RWPE1 (cell line): ENCODE results near the gene TTC23L.

Experiments used
- CTCF ChIA-PET: fragments of 350-600 bp; sonication (Branson Sonifier 250); formaldehyde crosslinking; extraction: SDS; loops from one replicate; lab custom pipeline; 2021; lab: Yijun Ruan, JAX
- POLR2A ChIA-PET: fragments of 400-600 bp; formaldehyde crosslinking; extraction: SDS; loops from one replicate; lab custom pipeline; 2020; ENCODE audit warnings: antibody characterized with exemption; ENCODE audit not compliant: low non-redundant PET; lab: Yijun Ruan, JAX
- DNase-seq: peaks from one replicate; pipeline ENCODE4 v3.0.0; 2012; ENCODE audit warnings: low spot score
- H3K27ac ChIP-seq: fragments of 450-650 bp; 2 replicates; pipeline ENCODE4 v1.5.1; 2017
- TF ChIP-seq, protein P1 (sequence below): fragments of 450-650 bp; conservative IDR thresholded peaks from 2 replicates; pipeline ENCODE4 v1.5.1; 2017; ENCODE audit warnings: low read depth, mild to moderate bottlenecking

TTC23L gene

DNA sequence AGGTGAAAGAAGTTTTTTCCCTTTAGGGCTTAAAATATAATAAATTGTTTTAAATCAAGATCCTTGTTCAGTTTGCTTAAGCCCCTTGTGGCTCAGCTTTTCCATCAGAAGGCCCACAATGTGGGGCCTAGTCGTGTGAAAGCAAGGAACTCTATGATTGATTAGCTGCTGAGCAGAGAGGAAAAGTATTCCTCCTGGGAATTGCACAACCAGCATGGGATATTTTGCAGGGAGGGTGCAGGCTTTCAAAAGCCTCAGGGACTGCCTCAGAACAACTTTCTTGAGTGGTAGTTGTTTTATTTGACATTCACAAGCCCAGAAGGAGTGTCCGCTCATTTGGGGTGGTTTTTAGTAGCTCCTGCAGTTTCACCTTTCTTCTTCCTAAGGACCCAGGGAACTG, 19.8 kb downstream of the TTC23L start:
- DNase-seq = no peak
- CTCF ChIA-PET = no interaction called here
- H3K27ac ChIP-seq = no peak overlapping the region
- TF ChIP-seq, protein P1, sequence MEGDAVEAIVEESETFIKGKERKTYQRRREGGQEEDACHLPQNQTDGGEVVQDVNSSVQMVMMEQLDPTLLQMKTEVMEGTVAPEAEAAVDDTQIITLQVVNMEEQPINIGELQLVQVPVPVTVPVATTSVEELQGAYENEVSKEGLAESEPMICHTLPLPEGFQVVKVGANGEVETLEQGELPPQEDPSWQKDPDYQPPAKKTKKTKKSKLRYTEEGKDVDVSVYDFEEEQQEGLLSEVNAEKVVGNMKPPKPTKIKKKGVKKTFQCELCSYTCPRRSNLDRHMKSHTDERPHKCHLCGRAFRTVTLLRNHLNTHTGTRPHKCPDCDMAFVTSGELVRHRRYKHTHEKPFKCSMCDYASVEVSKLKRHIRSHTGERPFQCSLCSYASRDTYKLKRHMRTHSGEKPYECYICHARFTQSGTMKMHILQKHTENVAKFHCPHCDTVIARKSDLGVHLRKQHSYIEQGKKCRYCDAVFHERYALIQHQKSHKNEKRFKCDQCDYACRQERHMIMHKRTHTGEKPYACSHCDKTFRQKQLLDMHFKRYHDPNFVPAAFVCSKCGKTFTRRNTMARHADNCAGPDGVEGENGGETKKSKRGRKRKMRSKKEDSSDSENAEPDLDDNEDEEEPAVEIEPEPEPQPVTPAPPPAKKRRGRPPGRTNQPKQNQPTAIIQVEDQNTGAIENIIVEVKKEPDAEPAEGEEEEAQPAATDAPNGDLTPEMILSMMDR = no peak
- POLR2A ChIA-PET = no interaction called here

GRCh38 chr5:34859253-34859652, 20.3 kb downstream of the TTC23L start:
- TF ChIP-seq, protein P1 = no peak
- ChIA-PET CTCF (no interaction called here), POLR2A (no interaction called here)
- no peak for DNase-seq
- H3K27ac ChIP-seq = no peak overlapping the region

DNA sequence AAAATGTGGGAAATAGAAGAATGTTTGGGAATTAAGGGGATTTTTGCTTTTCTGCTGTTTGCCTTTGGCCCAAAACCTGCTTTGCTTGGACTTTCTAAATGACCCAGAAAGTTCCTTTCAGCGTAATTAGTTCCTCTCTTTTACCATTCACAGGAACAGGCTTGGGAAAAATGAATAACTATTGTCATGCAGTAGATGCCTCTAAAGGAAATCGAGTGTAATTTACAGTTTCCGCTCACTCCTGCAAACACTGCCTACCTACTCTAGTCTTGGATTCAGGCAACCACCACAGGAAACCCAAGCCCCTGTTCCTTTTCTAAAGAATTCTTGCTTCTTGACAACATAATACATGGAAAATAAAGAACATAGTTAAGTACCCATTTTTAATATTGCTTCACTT, 25.0 kb downstream of the TTC23L start:
- TF ChIP-seq, protein P1 = no peak
- no peak for DNase-seq
- no peak overlapping the region for H3K27ac ChIP-seq
- ChIA-PET POLR2A (no interaction called here), CTCF (interaction anchor here (0.6 kb wide), 1 partner anchor 138 kb away, joined by 3 read pairs; no protein-coding TSS in a partner anchor)

- DNase-seq = no peak
- TF ChIP-seq, protein P1 = no peak
- no peak overlapping the region for H3K27ac ChIP-seq
- ChIA-PET CTCF (no interaction called here), POLR2A (no interaction called here)
Observed at GRCh38 chr5:34865091-34865490, 26.1 kb downstream of the TTC23L start.

DNA sequence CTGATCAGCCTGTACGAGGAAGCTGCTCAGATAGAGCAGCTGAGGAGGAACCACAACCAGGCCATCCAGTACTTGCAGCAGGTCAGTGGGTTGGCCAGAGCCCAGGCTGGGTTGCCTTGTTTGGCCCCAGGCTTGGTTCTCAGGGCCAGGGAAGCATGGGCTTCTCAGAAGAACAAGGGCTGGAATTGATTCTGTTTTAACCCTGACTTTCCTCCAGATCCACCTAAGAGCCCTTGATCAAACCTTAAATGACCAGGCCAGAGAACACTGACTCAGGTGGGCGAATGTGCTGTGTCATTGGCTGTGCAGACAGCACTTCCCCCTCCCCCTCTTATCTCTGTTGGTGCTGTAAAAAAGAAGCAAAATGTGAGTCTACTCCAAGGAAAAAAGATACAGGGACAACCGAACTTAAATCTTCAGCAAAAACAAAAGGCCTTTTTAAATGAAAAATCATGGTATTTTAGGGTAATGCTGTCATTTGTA, 28.1 kb downstream of the TTC23L start:
- ChIA-PET POLR2A (no interaction called here), CTCF (interaction anchor here (0.6 kb wide), 1 partner anchor 1944 kb away, joined by 4 read pairs; no protein-coding TSS in a partner anchor)
- no peak overlapping the region for H3K27ac ChIP-seq
- TF ChIP-seq, protein P1 = no peak
- DNase-seq = no peak

DNA sequence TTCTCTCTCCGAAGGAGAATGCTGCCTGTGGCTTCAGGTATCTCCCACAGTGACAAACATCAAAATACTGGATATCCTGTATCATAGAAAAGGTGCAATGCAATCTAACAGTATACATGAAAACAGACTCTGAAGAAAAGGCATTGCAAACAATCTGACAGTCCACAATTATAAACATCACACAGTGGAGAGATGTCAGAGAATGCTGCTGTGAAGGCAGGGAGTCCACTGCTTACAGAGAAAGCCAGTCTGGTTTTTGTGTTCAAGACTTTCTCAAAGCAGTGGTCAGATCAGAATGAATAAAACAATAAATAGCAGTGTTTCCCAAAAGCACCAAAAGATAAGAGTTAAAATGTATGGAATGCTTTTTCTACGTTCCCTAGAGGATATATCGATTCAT, 28.7 kb downstream of the TTC23L start:
- no peak overlapping the region for H3K27ac ChIP-seq
- TF ChIP-seq, protein P1 = no peak
- ChIA-PET POLR2A (no interaction called here), CTCF (no interaction called here)
- DNase-seq = no peak
